Skin epidermis (tissue), 12 donors: Measurements from ENCODE around the gene RIN3.
A peak's percentile ranks its signal among the peaks of the same experiment; 100 is the strongest.

Experiments
- H3K27ac ChIP-seq, 21 experiments: fragments of 200-600 bp; sonication (generic) in 11 of 21; one replicate each; pipeline ENCODE4 v1.5.0; 2020; ENCODE audit warnings: mild to moderate bottlenecking in 3 of 21, inconsistent platforms in 2 of 21, moderate library complexity in 2 of 21
- H3K4me3 ChIP-seq, 7 experiments: fragments of 200-600 bp; sonication (generic) in 2 of 7; one replicate each; pipeline ENCODE4 v1.5.0; 2020; ENCODE audit warnings: inconsistent platforms in 2 of 7, mild to moderate bottlenecking in 2 of 7, moderate library complexity in 1 of 7

RIN3 gene

GRCh38 chr14:92565040-92565717 lies 51.6 kb downstream of the RIN3 start:
- H3K27ac ChIP-seq = peak overlapping the region in 9 of 21 experiments; percentile 8 to 79 (median 44)
- H3K4me3 ChIP-seq = no peak overlapping the region

GRCh38 chr14:92565718-92566115 lies 52.1 kb downstream of the RIN3 start:
- peak overlapping the region in 3 of 21 experiments; percentile 16 to 79 (median 21) for H3K27ac ChIP-seq
- H3K4me3 ChIP-seq = no peak overlapping the region

GRCh38 chr14:92567173-92567725 lies 53.7 kb downstream of the RIN3 start:
- H3K4me3 ChIP-seq = no peak overlapping the region
- H3K27ac ChIP-seq = no peak overlapping the region

GRCh38 chr14:92568621-92569479 lies 55.3 kb downstream of the RIN3 start:
- Histone ChIP-seq H3K4me3 (no peak overlapping the region), H3K27ac (peak overlapping the region in 9 of 21 experiments; percentile 17 to 79 (median 42))

- Histone ChIP-seq H3K4me3 (no peak overlapping the region), H3K27ac (no peak overlapping the region)
Measured at GRCh38 chr14:92570674-92571262, 57.2 kb downstream of the RIN3 start.

GRCh38 chr14:92572050-92572449 lies 58.5 kb downstream of the RIN3 start:
- Histone ChIP-seq H3K4me3 (no peak overlapping the region), H3K27ac (no peak overlapping the region)

GRCh38 chr14:92573761-92574498 lies 60.3 kb downstream of the RIN3 start:
- peak overlapping the region in 1 of 21 experiments; percentile 23 for H3K27ac ChIP-seq
- no peak overlapping the region for H3K4me3 ChIP-seq

- Histone ChIP-seq H3K27ac (no peak overlapping the region), H3K4me3 (no peak overlapping the region)
Measured at GRCh38 chr14:92575061-92575747, 61.6 kb downstream of the RIN3 start.

GRCh38 chr14:92575748-92576303 lies 62.2 kb downstream of the RIN3 start:
- H3K27ac ChIP-seq = no peak overlapping the region
- H3K4me3 ChIP-seq = no peak overlapping the region

- no peak overlapping the region for H3K4me3 ChIP-seq
- H3K27ac ChIP-seq = peak overlapping the region in 4 of 21 experiments; percentile 4 to 83 (median 38)
Measured at GRCh38 chr14:92577321-92577742, 63.8 kb downstream of the RIN3 start.

- Histone ChIP-seq H3K4me3 (no peak overlapping the region), H3K27ac (peak overlapping the region in 1 of 21 experiments; percentile 83)
Measured at GRCh38 chr14:92578511-92578910, 64.9 kb downstream of the RIN3 start.

GRCh38 chr14:92579244-92579936 lies 65.8 kb downstream of the RIN3 start:
- no peak overlapping the region for H3K27ac ChIP-seq
- no peak overlapping the region for H3K4me3 ChIP-seq

GRCh38 chr14:92581206-92581605 lies 67.6 kb downstream of the RIN3 start:
- no peak overlapping the region for H3K27ac ChIP-seq
- H3K4me3 ChIP-seq = no peak overlapping the region

- H3K4me3 ChIP-seq = no peak overlapping the region
- H3K27ac ChIP-seq = no peak overlapping the region
Measured at GRCh38 chr14:92581966-92582566, 68.5 kb downstream of the RIN3 start.

GRCh38 chr14:92582706-92583452 lies 69.3 kb downstream of the RIN3 start:
- H3K4me3 ChIP-seq = no peak overlapping the region
- H3K27ac ChIP-seq = peak overlapping the region in 2 of 21 experiments; percentile 5 to 83

GRCh38 chr14:92584220-92584619 lies 70.6 kb downstream of the RIN3 start:
- H3K27ac ChIP-seq = peak overlapping the region in 2 of 21 experiments; percentile 74 to 83

GRCh38 chr14:92584816-92585215 lies 71.2 kb downstream of the RIN3 start:
- Histone ChIP-seq H3K4me3 (no peak overlapping the region), H3K27ac (peak overlapping the region in 5 of 21 experiments; percentile 1 to 83 (median 65))

More at GRCh38 chr14:92584220-92584619, 70.6 kb downstream of the RIN3 start:
- H3K4me3 ChIP-seq = no peak overlapping the region
